Transverse colon (tissue), 4 donors: ENCODE data around the gene CCDC40. TPM values are rescaled to one million over a fixed set of nuclear protein-coding genes. Genes with fewer than 3 reads are reported as not detected.

Experiments used
- DNase-seq: peaks from one replicate; pipeline ENCODE4 v3.0.0-alpha.2; 2019
- H3K27ac ChIP-seq, 4 donors: fragments of 200-600 bp; sonication (generic); 2 replicates each; pipeline ENCODE4 v1.5.1; 2016 to 2018; ENCODE audit warnings: inconsistent platforms in 4 of 4
- H3K27me3 ChIP-seq: fragments of 200-600 bp; sonication (generic); 2 replicates; pipeline ENCODE4 v1.5.1; 2017; ENCODE audit warnings: inconsistent platforms
- H3K36me3 ChIP-seq, 4 donors: fragments of 200-600 bp; sonication (generic); 2 replicates each; pipeline ENCODE4 v1.5.1; 2017 to 2019; ENCODE audit warnings: inconsistent platforms in 4 of 4
- H3K4me1 ChIP-seq, 4 donors: fragments of 200-600 bp; sonication (generic); 2 replicates each; pipeline ENCODE4 v1.5.1; 2017 to 2020; ENCODE audit warnings: inconsistent platforms in 4 of 4
- H3K4me3 ChIP-seq, 4 donors: fragments of 200-600 bp; sonication (generic); 1 replicate in 1 of 4; 2 replicates in 3 of 4; pipeline versions ENCODE4 v1.5.1 to v1.6.1; 2017 to 2019; ENCODE audit warnings: inconsistent platforms in 4 of 4
- H3K9me3 ChIP-seq, 2 donors: fragments of 200-600 bp; sonication (generic); 2 replicates each; pipeline ENCODE4 v1.5.1; 2017 to 2019; ENCODE audit warnings: inconsistent platforms in 2 of 2
- CTCF ChIP-seq, 5 experiments: fragments of 200-600 bp in 3 of 5; fragments of 450-650 bp in 2 of 5; sonication (generic) in 3 of 5; IDR thresholded peaks; 1 replicate in 2 of 5; 2 replicates in 3 of 5; pipeline ENCODE4 v1.5.1; 2016 to 2017; ENCODE audit warnings: antibody characterized with exemption in 5 of 5, inconsistent platforms in 3 of 5, mild to moderate bottlenecking in 2 of 5, moderate library complexity in 1 of 5
- EP300 ChIP-seq: sonication (generic); formaldehyde crosslinking; IDR thresholded peaks from one replicate; pipeline ENCODE4 v1.6.1; 2017; ENCODE audit warnings: antibody characterized with exemption, low read depth
- POLR2A ChIP-seq: fragments of 450-650 bp; IDR thresholded peaks from one replicate; pipeline ENCODE4 v1.6.1; 2016; ENCODE audit warnings: antibody characterized with exemption, mild to moderate bottlenecking, moderate library complexity
- POLR2AphosphoS5 ChIP-seq, 3 donors: sonication (generic); formaldehyde crosslinking; IDR thresholded peaks; one replicate each; pipeline ENCODE4 v1.6.1; 2016; ENCODE audit warnings: antibody characterized with exemption in 3 of 3
- WGBS, 2 donors: methylation state at CpG; one replicate each; pipeline ENCODE4 v1.1.5; 2018; ENCODE audit warnings: low coverage in 1 of 2; 5-methylcytosine and 5-hydroxymethylcytosine counted together
- in situ Hi-C, 4 donors: fragments of 200-750 bp; cut with MboI; loops; one replicate each; pipeline versions ENCODE4 v1.15.0 to v1.15.1; 2017; ENCODE audit warnings: low sequenced_read_pairs in 3 of 4, low pct_ligation_motif_present in 1 of 4, low pct_unique_long_range_greater_than_20kb in 1 of 4
- intact Hi-C: fragments of 100-400 bp; cut with DNase I; formaldehyde crosslinking; loops from one replicate; pipeline ENCODE4 v1.15.1; 2023; ENCODE audit warnings: low total_unique reads
- total RNA-seq, 4 donors: library from RNA; depleted of rRNA; stranded (reverse); fragments of >200 nt; gene quantifications; one replicate each; pipeline ENCODE4 v1.1.0, GENCODE V29; 2016

The CCDC40 gene
- total RNA-seq, 4 donors from 2014 or later, result 0.75 to 2.8 (median 2.0) TPM

GRCh38 chr17:80115159-80115558 is 78.7 kb downstream of the CCDC40 start:
- in situ Hi-C loops (no loop called here), intact Hi-C loops (no loop called here)
- DNase-seq, result no peak
- H3K36me3 ChIP-seq, result no peaks in the 10 kb centered on the region
- H3K9me3 ChIP-seq, result no peaks in the 10 kb centered on the region
- H3K27me3 ChIP-seq, result no peaks in the 10 kb centered on the region
- H3K27ac ChIP-seq, result no peak overlapping the region
- H3K4me1 ChIP-seq, result no peaks in the 10 kb centered on the region
- 90% methylated on average over 8 of the region's 8 CpGs; no CpG with 5 or more reads in 1 of the 2 donors for WGBS, 2 donors
- TF ChIP-seq CTCF (IDR thresholded peaks at IDR 0.05) (no peak), POLR2AphosphoS5 (IDR thresholded peaks at IDR 0.05) (no peak), POLR2A (no peak), EP300 (no peak)
- H3K4me3 ChIP-seq, result no peak overlapping the region

GRCh38 chr17:80116276-80116920 is 80.0 kb downstream of the CCDC40 start:
- WGBS, 2 donors, result 86 to 94% methylated on average over 13 to 16 of the region's 16 CpGs
- no peak for TF ChIP-seq EP300
- TF ChIP-seq POLR2AphosphoS5 (IDR thresholded peaks at IDR 0.05), result no peak
- TF ChIP-seq CTCF (IDR thresholded peaks at IDR 0.05), result no peak
- TF ChIP-seq POLR2A, result no peak
- Histone ChIP-seq H3K36me3 (no peaks in the 10 kb centered on the region), H3K9me3 (no peaks in the 10 kb centered on the region), H3K4me3 (no peak overlapping the region), H3K27me3 (no peaks in the 10 kb centered on the region), H3K4me1 (no peaks in the 10 kb centered on the region), H3K27ac (no peak overlapping the region)
- intact Hi-C loops (no loop called here), in situ Hi-C loops (no loop called here)
- no peak for DNase-seq

GRCh38 chr17:80116921-80117380 is 80.5 kb downstream of the CCDC40 start:
- no peak for TF ChIP-seq CTCF (IDR thresholded peaks at IDR 0.05)
- no peak for TF ChIP-seq POLR2AphosphoS5 (IDR thresholded peaks at IDR 0.05)
- TF ChIP-seq POLR2A, result no peak
- TF ChIP-seq EP300, result no peak
- in situ Hi-C loops (no loop called here), intact Hi-C loops (no loop called here)
- Histone ChIP-seq H3K36me3 (no peaks in the 10 kb centered on the region), H3K9me3 (no peaks in the 10 kb centered on the region), H3K4me1 (no peaks in the 10 kb centered on the region), H3K27me3 (no peaks in the 10 kb centered on the region), H3K4me3 (no peak overlapping the region), H3K27ac (no peak overlapping the region)
- no peak for DNase-seq
- WGBS, 2 donors, result 84% methylated on average over 10 of the region's 13 CpGs; no CpG with 5 or more reads in 1 of the 2 donors

GRCh38 chr17:80117491-80118401 is 81.3 kb downstream of the CCDC40 start:
- Histone ChIP-seq H3K9me3 (no peaks in the 10 kb centered on the region), H3K4me3 (no peak overlapping the region), H3K27me3 (no peaks in the 10 kb centered on the region), H3K27ac (no peak overlapping the region), H3K36me3 (no peaks in the 10 kb centered on the region), H3K4me1 (no peaks in the 10 kb centered on the region)
- in situ Hi-C loops (no loop called here), intact Hi-C loops (no loop called here)
- 89 to 90% methylated on average over 2 to 25 of the region's 31 CpGs for WGBS, 2 donors
- DNase-seq, result no peak
- TF ChIP-seq POLR2AphosphoS5 (IDR thresholded peaks at IDR 0.05), result no peak
- TF ChIP-seq EP300, result no peak
- TF ChIP-seq CTCF (IDR thresholded peaks at IDR 0.05), result no peak
- TF ChIP-seq POLR2A, result no peak
